AG04449 (cell line): Measurements from ENCODE around the gene GADD45GIP1.

ENCODE experiments used
- CTCF ChIA-PET: fragments of 350-600 bp; formaldehyde crosslinking; extraction: SDS; loops from one replicate; lab custom pipeline; 2021; ENCODE audit warnings: antibody characterized with exemption; lab: Yijun Ruan, JAX
- POLR2A ChIA-PET: fragments of 400-600, 350-600 bp; formaldehyde crosslinking; extraction: SDS; loops from one replicate; lab custom pipeline; 2020; ENCODE audit warnings: antibody characterized with exemption, inconsistent platforms; lab: Yijun Ruan, JAX
- DNase-seq: peaks from one replicate; pipeline ENCODE4 v3.0.0-alpha.2; 2010; ENCODE audit warnings: low read depth, low spot score
- H3K4me3 ChIP-seq: 2 replicates; pipeline ENCODE4 v1.5.1; 2011; ENCODE audit warnings: low read depth, mild to moderate bottlenecking, control low read depth, low read length
- CTCF ChIP-seq: IDR thresholded peaks from one replicate; pipeline ENCODE4 v1.5.1; 2011; ENCODE audit warnings: mild to moderate bottlenecking, moderate library complexity, low read length, control low read depth, inconsistent platforms; ENCODE audit not compliant: insufficient read depth; ENCODE audit errors: missing control alignments

GADD45GIP1 gene

GRCh38 chr19:12991296-12991695, 34.3 kb upstream of the GADD45GIP1 start:
- POLR2A ChIA-PET: no interaction called here
- DNase-seq: no peak
- CTCF ChIA-PET: interaction anchor here (3.9 kb wide), 1 partner anchor 69 kb away, joined by 19 read pairs; no protein-coding TSS in a partner anchor
- no peak for TF ChIP-seq CTCF
- no peak overlapping the region for H3K4me3 ChIP-seq

- TF ChIP-seq CTCF: no peak
- CTCF ChIA-PET: interaction anchor here (1.3 kb wide), 1 partner anchor 103 kb away, joined by 6 read pairs; no protein-coding TSS in a partner anchor
- DNase-seq: no peak
- POLR2A ChIA-PET: no interaction called here
- H3K4me3 ChIP-seq: no peak overlapping the region
Observed at GRCh38 chr19:12990853-12991252, 33.8 kb upstream of the GADD45GIP1 start.

- POLR2A ChIA-PET: no interaction called here
- CTCF ChIA-PET: interaction anchor here (1.2 to 1.3 kb wide), 2 partner anchors 71 to 104 kb away, joined by 5 to 6 read pairs; no protein-coding TSS in a partner anchor
- no peak for TF ChIP-seq CTCF
- H3K4me3 ChIP-seq: no peak overlapping the region
- no peak for DNase-seq
Observed at GRCh38 chr19:12990431-12990830, 33.4 kb upstream of the GADD45GIP1 start.

GRCh38 chr19:12987781-12988180, 30.8 kb upstream of the GADD45GIP1 start:
- TF ChIP-seq CTCF: no peak
- CTCF ChIA-PET: no interaction called here
- POLR2A ChIA-PET: no interaction called here
- no peak for DNase-seq
- H3K4me3 ChIP-seq: no peak overlapping the region

GRCh38 chr19:12987190-12987589, 30.2 kb upstream of the GADD45GIP1 start:
- H3K4me3 ChIP-seq: no peak overlapping the region
- TF ChIP-seq CTCF: no peak
- ChIA-PET POLR2A (no interaction called here), CTCF (interaction anchor here (1.0 to 14.7 kb wide), 2 partner anchors 46 to 76 kb away, joined by 3 to 486 read pairs; no protein-coding TSS in a partner anchor)
- no peak for DNase-seq

- POLR2A ChIA-PET: no interaction called here
- no peak for DNase-seq
- no peak for TF ChIP-seq CTCF
- CTCF ChIA-PET: interaction anchor here (0.8 to 14.7 kb wide), 6 partner anchors 9 to 100 kb away, joined by 3 to 573 read pairs (median 7); no protein-coding TSS in a partner anchor
- no peak overlapping the region for H3K4me3 ChIP-seq
Observed at GRCh38 chr19:12986726-12987125, 29.7 kb upstream of the GADD45GIP1 start.
